ENCODE measurements around the gene AJAP1.

AJAP1 gene

GRCh38 chr1:4630561-4630960, 23.8 kb upstream of the AJAP1 start:
- DNase-seq (ENCODE audit: low read depth): no peak

- no peak for DNase-seq (ENCODE audit: low read depth)
Measured at GRCh38 chr1:4631321-4631720, 23.1 kb upstream of the AJAP1 start.

- DNase-seq (ENCODE audit: low read depth): no peak
Measured at GRCh38 chr1:4633346-4633745, 21.1 kb upstream of the AJAP1 start.

DNA sequence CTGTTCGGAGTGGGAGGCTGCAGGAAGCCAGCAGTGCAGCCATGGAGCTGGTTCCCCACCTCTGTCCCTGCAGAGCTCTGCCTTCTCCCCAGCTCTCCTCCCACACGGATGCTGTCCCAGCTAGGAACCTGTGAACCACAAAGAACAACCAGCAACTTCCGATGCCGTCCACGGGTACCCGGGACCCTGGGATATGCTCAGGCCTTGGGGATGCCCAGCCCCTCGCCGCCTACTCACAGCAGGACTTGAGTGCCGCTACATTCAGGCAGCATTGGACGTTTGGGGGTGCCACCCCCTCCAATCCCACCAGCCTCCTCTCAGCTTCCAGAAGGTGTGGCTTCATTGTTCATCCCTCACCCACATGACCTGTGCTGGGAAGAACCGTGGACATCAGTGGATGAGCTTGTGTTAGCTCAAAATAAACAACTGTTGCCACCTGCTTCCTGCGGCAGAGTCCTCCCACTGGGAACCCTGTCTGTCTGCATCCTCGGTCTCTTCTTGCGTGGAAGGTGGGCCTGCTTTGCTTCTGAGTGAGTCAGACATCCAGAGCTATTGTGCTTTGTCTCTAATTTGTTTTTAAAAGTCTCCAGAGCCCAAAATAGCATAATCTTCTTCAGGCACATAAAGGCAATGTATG, 20.1 kb upstream of the AJAP1 start:
- DNase-seq (ENCODE audit: low read depth): no peak

DNA sequence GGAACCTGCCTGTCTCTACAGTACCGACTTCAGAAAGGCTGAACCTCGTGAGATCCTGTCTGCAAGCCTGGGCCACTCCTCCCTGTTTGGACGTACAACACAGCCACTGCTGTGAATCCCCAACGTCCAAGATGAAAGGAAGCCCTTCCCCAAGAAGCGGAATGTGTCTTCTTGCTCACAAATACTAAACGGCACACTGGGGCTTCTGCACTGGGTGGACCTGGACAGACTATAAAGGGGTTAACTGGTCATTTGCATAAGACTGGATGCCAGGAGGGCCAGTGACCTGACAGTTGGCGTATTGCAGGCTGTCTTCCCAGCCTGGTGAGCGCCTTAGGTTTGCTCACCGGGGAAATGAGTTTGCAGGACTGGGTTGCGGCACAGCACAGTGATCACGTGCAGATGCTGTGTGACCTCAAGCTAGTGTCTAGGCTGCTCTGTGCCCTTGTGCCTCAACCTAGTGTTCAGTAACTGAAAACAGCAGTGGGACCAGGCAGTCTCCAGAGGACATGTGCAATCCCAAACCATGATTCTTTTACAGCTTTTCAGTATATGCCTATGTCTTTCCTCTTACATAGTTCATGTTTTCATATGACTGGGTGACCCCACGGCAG, 19.5 kb upstream of the AJAP1 start:
- no peak for DNase-seq (ENCODE audit: low read depth)

DNA sequence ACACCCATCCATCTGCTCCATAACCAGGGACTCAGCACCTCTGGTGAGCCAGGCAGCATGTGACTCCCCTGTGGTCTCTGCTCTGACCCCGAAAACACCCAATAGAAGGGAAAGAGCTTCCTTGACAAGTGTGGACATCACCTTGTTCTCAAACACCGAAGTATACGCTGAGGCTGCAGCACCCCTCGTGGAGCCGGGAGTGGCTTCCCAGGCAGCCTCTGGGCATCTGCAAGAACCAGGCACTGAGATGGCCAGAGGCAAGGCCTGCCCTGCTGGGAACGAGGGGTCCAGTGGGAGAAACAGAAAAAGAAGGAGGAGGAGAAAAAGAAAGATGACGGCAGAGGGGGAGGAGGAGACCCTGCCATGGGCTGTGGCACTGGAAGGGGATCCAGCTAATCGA, 18.2 kb upstream of the AJAP1 start:
- DNase-seq (ENCODE audit: low read depth): no peak

- no peak for DNase-seq (ENCODE audit: low read depth)
Measured at GRCh38 chr1:4636644-4637380, 17.6 kb upstream of the AJAP1 start.

DNA sequence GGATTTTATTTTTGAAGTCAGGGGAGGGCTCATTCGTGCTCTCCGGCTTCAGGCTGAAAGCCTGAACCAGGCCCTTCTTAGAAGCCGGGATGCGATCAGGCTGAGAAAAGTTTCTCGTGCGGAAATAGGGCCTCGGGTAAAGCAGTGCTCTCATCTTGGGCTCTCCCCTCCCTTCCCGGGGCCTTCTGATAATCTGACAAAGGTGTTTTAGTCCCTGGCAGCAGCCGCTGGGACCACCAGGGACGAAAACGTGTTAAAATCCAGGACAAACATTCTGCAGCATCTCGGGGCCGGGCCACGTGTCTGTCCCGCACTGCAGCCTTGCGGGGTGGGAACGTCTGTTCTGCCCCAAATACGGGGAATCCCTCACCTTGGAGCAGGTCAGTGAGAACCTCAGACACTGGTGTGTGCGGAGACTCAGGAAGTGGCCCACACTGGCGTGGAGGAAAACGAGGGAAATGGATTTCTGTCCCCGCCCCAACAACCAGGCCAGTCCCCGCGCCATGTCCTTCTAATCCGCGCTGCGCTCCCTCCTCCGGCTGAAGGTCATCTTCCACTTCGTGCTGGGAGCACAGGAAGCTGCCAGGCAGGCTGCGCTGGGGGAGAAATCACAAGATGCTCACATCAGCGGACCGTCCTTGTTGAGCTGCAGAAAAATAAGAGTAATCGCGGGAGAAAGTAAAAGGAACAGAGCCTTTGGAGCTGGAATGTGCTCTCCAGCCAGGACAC, 16.6 kb upstream of the AJAP1 start:
- no peak for DNase-seq (ENCODE audit: low read depth)

DNA sequence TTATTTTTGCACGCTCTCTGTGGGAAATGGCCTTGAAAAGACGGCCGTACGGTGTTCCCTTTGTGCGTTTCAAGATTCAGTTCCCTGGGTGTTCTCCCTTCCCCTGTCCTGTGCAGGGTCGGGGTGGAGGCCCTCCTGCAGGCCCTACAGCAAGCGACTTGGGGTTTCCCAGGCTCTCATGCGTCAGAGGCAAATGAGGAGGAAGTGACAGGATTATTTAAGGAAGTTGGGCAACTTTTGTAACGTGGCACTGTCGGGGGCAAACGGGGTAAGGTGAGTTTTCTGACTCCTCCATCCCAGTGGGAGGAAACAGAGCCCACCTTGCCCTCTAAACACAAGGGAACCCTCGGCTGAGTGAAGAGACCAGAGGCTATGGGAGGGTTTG, 16.1 kb upstream of the AJAP1 start:
- no peak for DNase-seq (ENCODE audit: low read depth)

DNA sequence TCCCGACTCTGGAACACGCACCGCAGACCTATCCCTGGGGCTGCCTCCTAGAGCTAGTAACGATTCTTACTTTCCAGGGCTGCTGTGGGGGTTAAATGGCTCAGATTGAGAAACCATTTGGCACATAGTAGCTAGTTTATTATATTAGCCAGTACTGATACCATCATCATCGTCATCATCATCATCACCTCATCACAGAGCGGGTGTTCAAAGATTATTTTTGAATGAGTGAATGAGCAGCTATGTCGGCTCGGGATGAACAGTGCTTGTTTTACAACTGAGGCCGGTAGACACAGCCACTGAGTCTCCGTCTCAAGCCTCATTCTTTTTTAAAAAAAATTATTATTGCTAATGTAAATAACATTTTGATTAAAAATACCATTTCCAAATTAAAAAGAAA, 13.5 kb upstream of the AJAP1 start:
- no peak for DNase-seq (ENCODE audit: low read depth)

- no peak for DNase-seq (ENCODE audit: low read depth)
Measured at GRCh38 chr1:4647391-4647790, 7.0 kb upstream of the AJAP1 start.

GRCh38 chr1:4648657-4649056, 5.8 kb upstream of the AJAP1 start:
- no peak for DNase-seq (ENCODE audit: low read depth)

DNA sequence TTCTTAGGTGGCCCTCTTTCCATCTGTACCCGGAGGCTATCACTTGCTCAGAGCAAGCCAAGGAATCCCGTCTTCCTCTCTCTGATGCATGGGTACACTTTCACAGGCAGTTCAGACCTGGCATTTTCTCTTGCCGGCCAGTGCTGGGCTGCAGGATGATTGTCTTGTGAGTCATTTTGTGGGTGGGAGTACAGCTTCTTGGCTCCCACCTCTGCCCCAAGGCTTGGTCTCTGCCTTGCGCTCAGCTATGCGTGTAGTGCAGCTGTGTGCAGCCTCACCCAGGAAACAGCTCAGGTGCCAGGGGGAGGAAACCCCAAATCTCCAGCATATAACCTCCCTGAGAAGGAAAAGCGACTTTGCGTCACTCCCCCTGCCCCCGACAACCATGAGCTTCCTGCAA, 3.9 kb upstream of the AJAP1 start:
- DNase-seq (ENCODE audit: low read depth): no peak

- DNase-seq (ENCODE audit: low read depth): no peak
Measured at GRCh38 chr1:4650981-4651380, 3.4 kb upstream of the AJAP1 start.

GRCh38 chr1:4652631-4653327, 1.6 kb upstream of the AJAP1 start:
- DNase-seq (ENCODE audit: low read depth): peak; percentile 45

DNA sequence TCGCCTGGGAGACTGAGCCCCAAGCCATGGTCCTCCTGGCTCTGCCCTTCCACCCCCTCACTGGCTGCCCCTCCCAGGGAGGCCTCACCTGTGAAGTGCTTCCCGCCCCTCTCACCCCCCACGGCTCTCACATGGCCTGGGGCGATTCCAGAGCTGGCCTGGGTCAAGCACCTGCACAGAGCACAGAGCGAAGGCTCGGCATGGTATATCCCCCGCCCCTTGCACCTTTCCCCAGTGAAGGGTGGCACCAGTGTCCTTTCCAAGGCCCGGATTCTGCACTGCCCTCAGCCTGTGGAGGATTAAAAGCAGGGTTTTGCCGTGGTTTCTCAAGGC, 1.1 kb upstream of the AJAP1 start:
- no peak for DNase-seq (ENCODE audit: low read depth)

DNA sequence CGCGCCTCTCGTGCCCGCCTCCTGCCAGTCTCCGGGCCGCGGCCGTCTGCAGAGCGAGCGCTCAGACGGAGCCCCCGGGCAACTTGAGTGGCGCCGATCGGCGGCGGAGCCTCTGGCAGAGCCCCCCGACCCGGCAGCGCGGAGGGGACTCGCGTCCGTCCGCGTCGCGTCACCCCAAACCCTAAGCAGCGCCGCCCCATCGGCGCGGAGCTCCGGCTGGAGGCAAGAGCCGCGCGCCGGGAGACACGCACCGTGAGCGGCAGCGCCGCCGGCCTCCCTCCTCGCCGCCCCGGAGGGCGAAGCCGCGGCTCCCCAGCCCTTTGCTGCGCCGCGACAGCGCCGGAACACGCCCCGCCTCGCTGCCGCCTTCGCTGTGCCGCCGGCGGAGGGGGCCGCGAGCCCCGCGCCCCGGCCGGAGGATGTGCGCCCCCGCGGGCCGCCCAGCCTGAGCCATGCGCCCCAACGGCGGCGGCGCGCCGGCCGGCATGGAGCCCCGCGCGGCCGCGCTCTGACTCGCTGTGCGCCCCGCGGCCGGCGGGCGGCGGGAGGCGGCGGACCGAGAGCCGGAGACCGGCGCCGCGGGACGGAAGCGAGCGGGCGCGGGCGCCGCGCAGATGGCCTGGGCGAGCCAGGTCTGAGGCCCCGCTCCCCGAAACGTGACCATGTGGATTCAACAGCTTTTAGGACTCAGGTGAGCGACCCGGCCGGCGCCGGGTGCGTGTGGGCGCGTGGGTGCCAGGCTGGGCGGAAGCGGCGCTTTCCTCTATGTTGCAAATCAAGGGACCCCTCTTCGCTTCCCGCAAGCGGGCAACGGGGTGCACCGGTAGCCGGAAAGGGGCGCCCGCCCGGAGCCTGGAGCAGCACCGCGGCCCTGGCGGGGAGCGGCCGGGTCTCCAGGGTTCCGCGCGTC, 610 bp downstream of the AJAP1 start:
- DNase-seq (ENCODE audit: low read depth): no peak

GRCh38 chr1:4655674-4656532, 1.5 kb downstream of the AJAP1 start:
- no peak for DNase-seq (ENCODE audit: low read depth)

- no peak for DNase-seq (ENCODE audit: low read depth)
Measured at GRCh38 chr1:4656533-4657140, 2.2 kb downstream of the AJAP1 start.

GRCh38 chr1:4657244-4657789, 2.9 kb downstream of the AJAP1 start:
- no peak for DNase-seq (ENCODE audit: low read depth)

Measured in activated T-cell treated with anti-CD3 and anti-CD28 coated beads for 24 hours (primary cell).